Measurements from ENCODE around the gene LSAMP.
"Not testable (repeated sequence)": the region's sequence is repeated elsewhere in the genome, so short reads cannot be mapped to it uniquely, and the experiment has no call there.

LSAMP gene

DNA sequence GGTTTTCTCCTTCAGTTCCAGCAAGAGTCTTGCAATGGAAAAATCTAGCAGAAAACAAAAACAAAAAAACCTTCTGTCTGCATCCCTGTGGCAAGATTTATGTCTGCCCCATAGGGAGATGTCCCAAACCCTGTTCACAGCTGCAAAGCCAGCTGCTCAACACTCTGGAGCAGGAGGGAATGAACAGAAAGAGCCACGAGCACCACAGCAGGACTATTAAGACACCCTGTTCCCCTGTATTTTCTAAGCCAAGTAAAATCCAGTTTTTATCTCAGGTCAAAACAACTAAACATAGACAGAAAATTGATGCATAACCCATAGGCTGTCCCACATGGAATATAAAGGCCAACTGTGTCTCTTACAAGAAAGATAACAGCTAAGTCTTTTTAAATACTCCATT, 357.9 kb downstream of the LSAMP start:
- no peak for DNase-seq

DNA sequence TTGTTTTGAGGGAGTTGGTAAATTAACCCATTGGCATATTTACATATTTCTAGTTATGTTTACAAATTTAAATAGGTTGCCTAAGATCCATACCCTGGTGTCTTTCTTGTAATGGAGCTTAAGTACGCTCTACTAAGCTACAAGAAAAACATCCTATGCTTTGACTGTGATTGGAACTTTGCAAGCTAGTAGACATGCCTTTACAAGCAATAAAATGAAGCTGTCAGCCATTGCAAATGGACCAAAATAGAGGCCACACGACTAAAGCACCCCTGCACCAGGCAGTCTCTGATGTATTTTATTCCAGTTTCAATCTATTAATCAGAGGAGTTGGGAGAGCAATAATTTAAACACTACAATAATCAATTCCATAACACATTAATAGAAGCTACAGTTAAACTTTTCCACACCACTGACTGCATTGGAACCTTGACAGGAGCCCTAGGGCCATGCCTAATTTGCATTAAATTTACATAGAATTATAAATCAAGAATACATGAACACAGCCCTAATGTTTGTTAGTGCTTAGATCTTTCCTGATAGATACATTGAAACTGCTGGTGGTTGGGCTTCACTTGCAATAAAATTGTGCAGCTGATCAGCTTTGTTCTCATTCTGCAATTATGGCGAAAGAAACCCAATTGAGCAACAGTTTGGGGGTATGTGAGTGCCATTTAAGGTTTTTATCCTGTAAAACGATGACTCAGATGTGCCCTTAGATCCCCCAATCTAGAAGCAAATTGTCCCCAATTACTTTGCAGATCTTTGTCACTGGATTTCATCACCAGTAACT, 360.1 kb downstream of the LSAMP start:
- DNase-seq: no peak

DNA sequence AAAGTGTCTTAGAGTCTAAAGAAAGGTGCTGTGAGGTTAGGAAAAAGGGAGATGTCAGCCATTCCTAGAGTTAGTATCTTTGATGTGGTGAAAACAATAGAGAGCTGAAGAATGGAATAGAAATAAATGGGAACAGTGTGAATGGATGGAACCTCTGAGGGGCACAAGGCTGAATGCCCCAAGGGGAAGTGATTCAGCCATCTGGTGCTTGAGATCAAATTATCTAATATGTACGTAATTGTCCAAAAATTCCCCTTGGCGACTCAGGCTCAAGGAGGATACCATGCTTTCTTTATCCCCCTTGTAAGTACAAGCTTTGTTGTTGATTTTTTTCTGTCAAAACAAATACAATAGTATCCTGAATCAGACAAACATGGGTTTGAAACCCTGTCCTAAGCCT, 361.6 kb downstream of the LSAMP start:
- DNase-seq: no peak

DNA sequence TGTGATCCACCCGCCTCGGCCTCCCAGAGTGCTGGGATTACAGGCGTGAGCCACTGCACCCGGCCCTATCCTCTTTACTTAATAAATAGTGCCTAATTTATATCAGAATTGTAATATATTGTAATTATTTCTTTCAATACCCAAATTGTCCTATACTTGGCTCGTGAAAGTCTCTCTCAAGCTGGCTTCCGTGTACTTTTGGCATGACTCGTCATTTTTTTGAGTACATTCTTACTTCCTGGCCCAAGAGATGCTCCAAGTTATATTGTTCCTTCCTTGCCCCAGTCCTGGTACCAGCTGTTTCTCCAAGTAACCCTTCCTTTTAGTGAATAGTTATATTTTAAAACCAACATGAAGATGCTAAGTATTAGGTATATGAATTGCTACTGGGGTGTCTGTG, 366.7 kb downstream of the LSAMP start:
- DNase-seq: no peak

DNA sequence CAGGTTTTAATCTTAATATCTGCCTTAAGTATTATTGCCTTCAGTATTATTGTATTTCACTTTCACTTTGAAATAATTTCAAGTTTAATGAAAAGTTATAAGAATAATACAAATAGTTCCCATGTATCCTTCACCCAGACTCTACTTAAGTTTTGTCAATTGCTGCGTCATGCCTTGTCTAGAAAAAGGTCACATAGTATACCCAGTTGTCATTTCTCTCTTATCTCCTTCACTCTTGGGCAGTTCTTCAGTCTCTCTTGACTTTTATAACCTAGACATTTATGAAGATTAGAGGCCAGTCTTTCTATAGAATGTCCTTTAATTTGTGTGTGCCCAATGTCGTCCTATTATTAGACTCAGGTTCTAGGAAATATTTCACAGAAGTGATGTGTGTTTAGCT, 367.7 kb downstream of the LSAMP start:
- DNase-seq: no peak

DNA sequence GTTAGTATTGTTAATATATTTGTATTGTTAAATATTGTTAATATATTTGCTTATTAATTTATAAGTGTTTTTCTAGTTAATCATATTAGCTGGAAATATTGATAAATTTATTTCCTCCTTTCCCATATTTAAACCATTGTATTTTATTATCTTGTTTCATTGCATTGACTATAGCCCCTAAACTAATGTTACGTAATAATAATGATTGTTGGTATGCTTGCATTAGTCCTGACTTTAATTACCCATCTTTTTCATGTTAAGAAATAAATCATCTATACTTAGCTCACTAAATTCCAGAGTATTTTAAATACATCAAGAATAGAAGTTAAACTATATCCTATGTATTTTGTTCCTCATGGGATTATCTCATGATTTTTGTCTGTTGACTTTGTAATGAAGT, 368.2 kb downstream of the LSAMP start:
- no peak for DNase-seq

DNA sequence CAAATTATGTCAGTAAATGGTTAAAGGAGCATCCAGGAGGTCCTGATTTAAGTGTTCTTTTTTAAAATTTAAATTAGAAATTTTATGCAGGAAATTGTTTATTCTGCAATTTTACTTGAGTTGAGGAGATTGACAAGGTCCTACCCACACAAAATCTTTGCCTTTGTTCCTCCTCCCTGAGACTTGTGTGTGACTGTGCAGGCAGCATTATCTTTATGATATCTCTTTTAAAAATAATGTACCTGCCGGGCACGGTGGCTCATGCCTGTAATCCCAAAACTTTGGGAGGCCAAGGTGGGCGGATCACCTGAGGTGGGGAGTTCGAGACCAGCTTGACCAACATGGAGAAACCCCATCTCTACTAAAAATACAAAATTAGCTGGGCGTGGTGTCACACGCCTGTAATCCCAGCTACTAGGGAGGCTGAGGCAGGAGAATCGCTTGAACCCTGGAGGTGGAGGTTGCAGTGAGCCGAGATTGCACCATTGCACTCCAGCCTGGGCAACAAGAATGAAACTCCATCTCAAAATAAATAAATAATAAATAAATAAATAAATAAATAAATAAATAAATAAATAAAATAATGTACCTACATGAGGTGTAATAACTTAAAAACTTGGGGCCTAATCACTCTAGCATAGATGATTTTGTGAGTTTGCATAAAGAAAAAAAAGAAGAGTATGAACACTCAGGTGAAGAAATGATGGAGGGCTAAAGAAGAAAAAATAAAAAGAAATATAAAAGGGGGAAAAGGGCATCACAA, 374.6 kb downstream of the LSAMP start:
- not testable (repeated sequence) for DNase-seq

DNA sequence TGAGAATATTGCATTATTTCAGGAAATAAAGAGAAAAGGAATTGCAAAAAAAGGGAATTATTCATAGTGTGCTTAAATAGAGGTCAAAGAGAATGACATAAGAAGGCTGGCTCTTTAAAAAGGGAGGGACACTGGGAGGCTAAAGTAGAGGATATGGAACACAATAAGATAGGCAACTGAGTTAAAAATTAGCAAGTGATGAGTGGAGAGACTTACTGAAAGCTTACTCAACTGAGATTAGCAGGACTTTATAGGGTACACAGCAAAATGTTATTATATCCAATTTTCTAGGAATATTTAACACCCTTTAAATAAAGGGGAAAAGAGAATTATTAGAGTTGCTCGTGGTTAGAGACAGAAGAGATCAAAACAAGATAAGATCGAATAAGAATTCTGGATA, 375.2 kb downstream of the LSAMP start:
- no peak for DNase-seq

DNA sequence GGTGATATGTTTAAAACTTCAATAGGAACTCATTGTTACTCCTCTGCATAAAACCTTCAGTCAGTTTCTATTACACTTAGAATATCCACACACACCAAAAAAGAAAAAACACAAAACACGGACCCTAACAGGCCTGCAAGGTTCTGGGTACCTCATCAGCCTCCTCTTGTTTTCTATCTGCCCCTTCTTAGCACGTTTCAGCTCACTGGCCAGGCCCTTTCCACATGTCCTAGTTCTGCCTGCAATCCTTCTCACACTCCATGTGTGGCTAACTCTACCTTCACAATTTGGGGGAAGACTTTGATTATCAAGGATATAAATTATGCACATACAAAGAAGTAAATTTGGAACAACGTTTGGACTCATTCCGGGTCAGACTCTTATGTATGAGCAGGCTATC, 376.3 kb downstream of the LSAMP start:
- no peak for DNase-seq

DNA sequence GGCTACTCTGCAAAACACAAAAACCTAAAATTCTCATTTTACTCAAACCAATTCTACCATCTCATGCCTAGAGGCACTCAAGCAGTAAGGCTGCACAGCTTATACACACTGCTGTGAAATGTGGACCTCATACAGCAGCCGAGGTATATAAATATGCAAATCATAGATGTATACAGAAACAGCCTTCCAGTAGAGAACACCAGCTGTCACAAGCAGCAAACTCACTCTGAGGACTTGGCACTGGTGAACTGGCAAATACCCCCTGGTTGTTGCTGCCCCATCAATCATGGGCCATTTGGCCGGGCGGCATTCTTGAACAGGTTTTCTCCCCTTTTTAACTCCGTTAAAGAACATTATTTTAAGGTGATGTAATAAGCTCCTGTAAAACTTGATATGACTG, 378.0 kb downstream of the LSAMP start:
- no peak for DNase-seq

DNA sequence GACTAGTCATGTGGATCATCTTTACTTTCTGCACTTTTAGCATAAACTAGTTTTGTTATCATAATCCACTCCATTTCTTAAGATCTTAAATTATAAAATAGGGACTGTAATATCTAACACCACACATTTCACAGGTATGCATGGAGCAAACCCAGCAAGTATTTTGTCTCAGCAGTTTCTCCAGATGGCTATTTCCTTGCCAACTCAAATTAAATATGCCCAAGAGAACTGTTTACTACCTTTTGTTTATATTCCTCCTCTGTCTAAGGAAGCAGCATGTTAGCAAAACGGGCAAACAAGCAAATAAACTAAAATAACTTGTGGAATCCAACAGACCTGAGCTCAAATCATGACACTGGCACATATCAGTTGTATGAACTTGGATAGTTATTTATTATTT, 379.8 kb downstream of the LSAMP start:
- DNase-seq: no peak

DNA sequence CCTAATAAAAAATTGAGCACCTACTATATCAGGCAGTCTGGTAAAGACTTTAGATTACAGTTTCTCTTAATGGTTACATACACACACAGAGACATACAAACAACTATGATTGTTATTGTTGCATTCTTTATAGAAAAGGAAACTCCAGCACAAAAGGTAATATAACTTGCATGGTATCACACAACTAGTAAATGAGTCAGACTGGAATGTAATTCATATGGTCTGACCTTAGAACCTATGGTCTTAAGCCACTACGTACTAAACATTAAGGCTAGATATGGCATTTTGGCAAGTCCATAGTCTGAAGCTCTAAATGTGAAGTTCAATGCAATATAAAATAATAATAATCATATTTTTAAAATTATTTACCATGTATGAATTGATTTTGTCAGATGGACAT, 380.6 kb downstream of the LSAMP start:
- no peak for DNase-seq

DNA sequence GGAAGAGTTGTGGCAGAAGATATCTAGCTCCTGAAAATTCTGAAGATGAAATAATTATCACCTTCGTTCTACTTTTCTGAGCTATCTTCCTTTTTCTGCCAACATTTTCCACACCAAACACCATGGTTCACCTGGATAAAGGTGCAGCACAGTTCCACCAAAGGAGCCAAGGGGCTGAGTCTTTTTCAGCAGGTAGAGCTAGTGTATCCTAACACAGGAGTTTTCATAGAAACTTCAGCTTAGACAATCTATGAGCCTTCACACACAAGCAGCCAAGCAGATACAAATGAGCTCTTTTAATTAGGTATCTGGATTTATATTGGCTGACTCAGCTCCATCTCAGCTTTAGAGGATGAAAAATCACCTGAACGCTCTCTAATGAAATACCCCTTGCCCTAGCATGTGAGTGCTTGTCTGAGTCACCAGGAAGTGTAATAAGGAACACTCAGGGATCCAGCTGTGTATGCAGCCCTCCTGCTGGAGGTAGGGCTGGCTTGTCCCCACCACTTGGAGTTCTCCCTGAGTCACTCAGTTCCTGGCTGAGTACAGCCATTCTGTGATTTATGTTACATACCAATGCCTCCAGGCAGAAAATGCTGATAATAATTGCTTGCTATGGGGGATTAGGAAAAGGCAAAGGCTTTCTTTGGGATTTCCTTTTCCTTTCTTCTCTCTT, 385.7 kb downstream of the LSAMP start:
- DNase-seq: no peak

DNA sequence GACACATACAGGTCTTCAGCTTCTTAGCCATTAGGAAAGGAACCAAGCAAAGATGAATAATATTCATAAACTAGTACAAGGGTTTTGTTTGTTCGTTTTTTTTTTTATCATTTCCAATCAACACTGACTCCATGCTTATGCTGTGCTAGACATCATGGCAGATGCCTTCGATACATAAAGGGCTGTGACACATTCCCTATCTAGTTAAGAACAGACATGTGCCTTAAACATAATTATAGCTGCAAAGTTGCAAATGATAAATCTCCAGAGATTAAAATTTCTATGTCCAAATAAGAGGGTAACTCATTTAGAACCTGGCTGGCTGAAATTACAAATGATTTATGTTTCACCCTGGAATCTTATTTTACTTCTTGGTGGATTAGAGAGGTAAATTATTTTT, 386.4 kb downstream of the LSAMP start:
- DNase-seq: no peak

DNA sequence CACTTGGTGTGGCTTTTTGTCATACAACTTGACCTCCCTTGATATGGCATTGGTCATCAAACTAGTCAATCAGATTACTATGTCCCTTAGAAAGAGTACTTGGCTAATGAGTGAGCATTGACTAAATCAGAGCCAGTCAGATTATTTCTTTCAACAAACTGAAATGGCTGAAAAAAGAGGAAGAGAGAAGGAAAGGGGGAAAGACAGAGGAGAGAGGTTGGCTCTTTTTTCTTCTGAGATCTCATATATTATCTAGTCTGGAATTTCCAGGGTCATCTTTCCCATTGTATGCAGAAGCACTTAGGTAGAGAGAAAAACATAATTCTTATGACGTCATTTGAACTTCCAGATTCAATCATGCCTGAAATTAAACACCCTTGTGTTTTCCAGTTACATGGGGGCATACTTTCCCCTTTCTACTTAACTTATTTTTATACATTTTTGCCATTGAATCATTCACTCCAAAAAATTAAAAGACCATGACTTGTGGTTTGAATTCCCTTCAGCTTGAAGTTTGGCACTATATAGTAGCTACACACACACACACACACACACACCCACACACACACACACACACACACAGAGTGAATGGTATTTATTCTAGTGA, 387.8 kb downstream of the LSAMP start:
- no peak for DNase-seq

DNA sequence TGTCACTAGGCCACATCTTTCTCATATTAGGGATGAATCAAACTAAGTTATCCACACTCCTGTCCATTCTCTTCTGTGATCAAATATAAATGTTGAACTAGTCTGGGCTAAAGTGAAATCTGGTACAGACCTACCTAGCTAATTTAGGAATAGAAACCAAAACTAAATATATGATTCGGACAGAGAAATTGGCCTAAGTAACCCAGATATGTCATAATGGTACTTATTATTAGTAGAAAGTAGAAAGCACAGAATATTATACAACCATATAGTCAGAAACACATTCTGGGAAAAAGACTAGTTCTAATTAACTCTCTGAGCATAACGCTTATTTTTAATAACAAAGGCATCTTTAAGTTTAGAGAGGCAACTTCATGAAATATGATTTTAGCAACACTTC, 389.0 kb downstream of the LSAMP start:
- DNase-seq: no peak

DNA sequence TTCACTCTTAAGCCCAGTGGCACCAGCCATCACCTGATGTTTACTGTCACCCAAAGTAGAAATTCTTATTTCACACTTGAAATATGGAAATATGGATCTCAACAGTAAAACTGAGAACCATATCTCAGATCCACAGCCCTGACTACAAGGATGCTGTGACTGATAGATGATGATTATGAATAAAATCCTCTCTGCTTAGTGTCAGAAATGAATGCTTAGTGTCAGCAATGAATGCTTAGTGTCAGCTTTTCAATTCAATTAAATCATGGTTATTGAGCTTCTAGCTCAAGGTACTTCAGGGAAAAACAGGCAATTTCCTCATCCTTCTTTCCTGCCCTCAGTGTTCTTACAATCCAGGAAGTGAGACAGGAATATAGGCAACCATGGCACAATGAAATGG, 392.3 kb downstream of the LSAMP start:
- DNase-seq: no peak

DNA sequence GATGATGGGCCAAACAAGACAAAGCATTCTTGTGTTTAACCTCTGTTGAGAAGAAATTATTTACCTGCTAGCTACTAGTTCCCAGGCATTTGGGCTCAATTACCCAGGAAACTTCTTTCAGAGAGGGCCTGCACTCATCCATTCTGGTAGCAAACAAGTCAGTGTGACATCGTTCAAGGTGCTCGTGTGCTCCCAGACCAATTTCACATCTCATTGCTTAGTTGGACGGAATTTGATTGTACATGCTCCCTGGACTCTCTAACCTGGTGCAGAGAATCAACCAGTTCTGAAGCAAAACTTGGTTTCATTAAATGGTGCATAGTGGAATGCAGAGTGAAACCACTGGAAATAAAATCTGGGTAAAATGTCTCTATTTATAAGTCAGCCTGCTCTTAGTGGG, 392.7 kb downstream of the LSAMP start:
- no peak for DNase-seq

DNA sequence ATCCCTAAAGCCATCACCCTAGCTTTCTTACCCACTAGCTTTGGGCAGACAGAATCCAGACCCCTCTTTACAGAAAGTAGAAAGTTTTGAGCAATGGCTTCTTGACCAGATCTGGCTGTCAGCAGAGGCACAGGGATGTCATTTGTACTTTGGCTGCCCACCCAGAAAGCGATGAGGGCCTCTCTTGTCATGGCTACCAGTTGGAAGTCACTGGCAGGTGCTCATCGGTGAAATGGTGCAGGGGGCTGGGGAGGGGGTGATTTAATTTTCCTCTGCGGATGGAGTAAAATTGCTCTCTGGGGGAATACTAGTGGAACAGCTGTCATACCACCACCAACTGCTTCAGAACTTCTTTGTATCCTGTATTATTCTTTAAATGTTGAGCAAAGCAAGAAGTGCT, 393.7 kb downstream of the LSAMP start:
- DNase-seq: no peak

DNA sequence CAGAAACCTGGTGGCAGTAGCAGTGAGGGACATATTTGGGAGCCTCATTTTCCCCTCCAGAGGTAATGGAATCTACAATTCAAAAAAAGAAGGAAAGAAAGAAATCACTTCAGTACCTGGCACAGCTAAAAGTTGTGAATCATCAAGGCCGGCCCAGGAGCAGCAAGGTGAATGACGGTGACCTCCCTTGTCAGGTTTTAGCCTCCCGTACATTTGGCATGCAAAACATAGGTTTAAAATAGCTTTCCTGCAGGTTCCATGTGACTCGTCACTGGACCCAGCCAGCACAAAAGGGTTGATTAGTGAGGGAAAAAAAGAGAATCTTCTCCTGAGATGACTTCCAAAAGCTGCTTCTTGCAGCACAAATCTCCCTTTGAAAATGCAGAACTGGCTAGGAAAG, 394.2 kb downstream of the LSAMP start:
- DNase-seq: no peak

DNA sequence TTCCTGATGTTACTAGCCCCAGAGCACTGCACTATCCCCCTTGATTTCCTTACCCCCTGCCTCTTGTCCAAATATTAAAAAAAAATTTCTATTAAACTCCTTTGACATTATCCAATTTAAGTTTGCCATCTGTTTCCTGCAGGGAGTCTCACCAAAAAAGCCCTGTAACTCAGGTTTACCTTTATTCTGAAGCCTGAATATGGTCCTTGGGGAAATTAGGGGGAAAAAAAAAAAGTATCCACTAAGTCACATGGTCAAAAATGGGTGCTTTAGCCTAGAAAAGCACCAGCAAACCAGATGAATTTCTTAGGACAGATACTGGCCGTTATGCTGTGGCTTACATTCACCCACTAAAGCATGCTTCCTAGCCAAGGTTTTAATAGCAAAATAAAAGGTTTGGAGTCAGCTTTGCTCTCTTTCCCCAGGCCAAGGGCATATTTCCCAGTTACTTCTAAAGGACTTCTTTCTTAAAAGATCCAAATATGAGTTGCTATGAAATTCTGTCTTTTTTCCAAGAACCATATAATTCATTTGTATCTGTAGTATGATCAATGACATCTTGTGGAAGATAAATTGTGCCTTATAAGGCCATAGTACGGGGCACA, 394.9 kb downstream of the LSAMP start:
- DNase-seq: no peak

DNA sequence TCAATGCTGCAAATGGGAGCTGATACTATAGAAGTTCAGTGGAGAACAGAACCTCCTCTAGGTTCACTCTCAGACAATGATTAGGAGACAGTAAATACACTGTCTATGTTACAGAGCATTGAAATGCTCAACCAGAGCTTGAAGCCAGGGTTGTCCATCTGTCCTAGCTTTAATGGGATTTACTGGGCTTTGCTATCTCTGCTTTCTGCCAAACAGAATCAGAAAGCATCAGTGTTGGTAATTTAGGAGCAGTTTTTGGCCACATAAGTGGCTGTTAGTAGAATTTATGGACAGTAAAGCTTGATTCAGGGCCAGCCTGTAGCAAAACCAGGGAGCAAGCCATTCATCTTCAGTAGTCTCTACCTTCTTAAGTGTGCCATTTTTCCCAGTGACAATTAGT, 396.3 kb downstream of the LSAMP start:
- DNase-seq: no peak

DNA sequence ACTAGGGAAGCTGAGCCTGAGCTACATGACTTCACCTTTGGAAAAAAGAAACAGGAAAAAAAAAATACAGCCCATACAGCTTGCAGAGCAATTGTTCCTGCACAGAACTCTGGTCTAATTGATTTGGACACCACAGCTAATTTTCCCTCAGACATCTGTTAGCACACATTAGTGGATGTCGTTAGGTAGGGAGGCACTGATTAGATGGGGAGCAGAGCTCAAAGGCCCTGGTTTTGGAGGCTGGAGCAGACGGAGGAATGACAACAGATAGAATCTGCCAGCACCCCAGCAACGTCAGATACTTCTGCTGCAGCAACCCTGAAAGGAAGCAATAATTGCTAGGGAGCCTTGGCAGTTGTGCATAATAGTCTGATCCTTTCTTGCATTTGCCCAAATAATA, 398.9 kb downstream of the LSAMP start:
- no peak for DNase-seq
